Prostate gland (tissue), 2 donors: Measurements from ENCODE around the gene PIMREG. TPM values are rescaled to one million over a fixed set of nuclear protein-coding genes. Genes with fewer than 3 reads are reported as not detected.

ENCODE experiments used
- DNase-seq: peaks from one replicate; pipeline ENCODE4 v3.0.0-alpha.2; 2019; ENCODE audit warnings: low spot score
- H3K27ac ChIP-seq, 2 donors: fragments of 200-600 bp; sonication (generic); 2 replicates each; pipeline ENCODE4 v1.5.1; 2017 to 2019
- H3K27me3 ChIP-seq: fragments of 200-600 bp; sonication (generic); replicated peaks from 2 replicates; pipeline ENCODE4 v1.5.1; 2019; ENCODE audit not compliant: insufficient read depth
- H3K36me3 ChIP-seq, 2 donors: fragments of 200-600 bp; sonication (generic); 1 replicate in 1 of 2; 2 replicates in 1 of 2; pipeline versions ENCODE4 v1.5.1 to v1.8.1; 2017 to 2019
- H3K4me1 ChIP-seq: fragments of 200-600 bp; sonication (generic); replicated peaks from 2 replicates; pipeline ENCODE4 v1.5.1; 2019
- H3K4me3 ChIP-seq, 2 donors: fragments of 200-600 bp; sonication (generic); 2 replicates each; pipeline ENCODE4 v1.5.1; 2017 to 2019
- H3K9me3 ChIP-seq: fragments of 200-600 bp; sonication (generic); 2 replicates; pipeline ENCODE4 v1.5.1; 2017
- CTCF ChIP-seq, 4 experiments: fragments of 200-600 bp in 2 of 4; fragments of 450-650 bp in 2 of 4; sonication (generic) in 2 of 4; IDR thresholded peaks; 1 replicate in 3 of 4; 2 replicates in 1 of 4; pipeline ENCODE4 v1.5.1; 2016 to 2019; ENCODE audit warnings: antibody characterized with exemption in 4 of 4, mild to moderate bottlenecking in 2 of 4, moderate library complexity in 2 of 4
- POLR2A ChIP-seq: fragments of 450-650 bp; IDR thresholded peaks from one replicate; pipeline ENCODE4 v1.6.1; 2016; ENCODE audit warnings: antibody characterized with exemption, mild to moderate bottlenecking
- POLR2AphosphoS5 ChIP-seq: sonication (generic); formaldehyde crosslinking; IDR thresholded peaks from one replicate; pipeline ENCODE4 v1.6.1; 2017; ENCODE audit warnings: antibody characterized with exemption
- WGBS: methylation state at CpG from one replicate; pipeline ENCODE4 v1.1.5; 2018; 5-methylcytosine and 5-hydroxymethylcytosine counted together
- intact Hi-C: fragments of 100-400 bp; cut with DNase I; formaldehyde crosslinking; loops from one replicate; pipeline ENCODE4 v1.14.2; 2022
- total RNA-seq, 2 donors: library from RNA; depleted of rRNA; stranded (reverse); fragments of >200 nt; gene quantifications; one replicate each; pipeline ENCODE4 v1.1.0, GENCODE V29; 2016

PIMREG gene
- total RNA-seq, 2 donors from 2014 or later, result 0.45 to 4.9 TPM

DNA sequence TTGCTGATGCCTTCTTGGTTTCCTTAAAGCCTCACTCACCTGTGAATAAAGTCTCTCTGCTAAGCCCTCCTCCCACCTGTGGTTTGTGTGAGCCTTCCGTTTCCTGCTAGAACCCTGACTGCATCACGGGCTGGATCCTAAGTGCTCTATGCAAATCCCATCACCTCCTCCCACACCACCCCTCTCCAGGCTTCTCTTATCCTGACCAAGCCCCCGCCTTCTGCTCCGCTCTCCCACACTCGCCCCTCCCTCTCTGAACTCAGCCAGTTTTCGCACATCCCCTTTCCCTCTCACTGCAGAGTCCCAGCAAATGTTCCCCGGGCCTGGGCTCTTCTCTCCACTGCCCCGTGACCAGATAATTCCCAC is 51.8 kb downstream of the PIMREG start:
- no peak for TF ChIP-seq POLR2A
- no peak for TF ChIP-seq POLR2AphosphoS5
- TF ChIP-seq CTCF (IDR thresholded peaks at IDR 0.05), result no peak
- intact Hi-C loops, result no loop called here
- Histone ChIP-seq H3K9me3 (no peaks in the 10 kb centered on the region), H3K27me3 (no peaks in the 10 kb centered on the region), H3K27ac (no peak overlapping the region), H3K4me1 (no peaks in the 10 kb centered on the region), H3K36me3 (no peaks in the 10 kb centered on the region), H3K4me3 (no peak overlapping the region)
- WGBS, result 39% methylated on average over 8 of the region's 8 CpGs
- no peak for DNase-seq

GRCh38 chr17:6496640-6497441 is 52.6 kb downstream of the PIMREG start:
- H3K4me3 ChIP-seq, result no peak overlapping the region
- TF ChIP-seq POLR2AphosphoS5, result no peak
- TF ChIP-seq POLR2A, result no peak
- no peak for TF ChIP-seq CTCF (IDR thresholded peaks at IDR 0.05)
- H3K27me3 ChIP-seq, result no peaks in the 10 kb centered on the region
- H3K9me3 ChIP-seq, result no peaks in the 10 kb centered on the region
- intact Hi-C loops, result no loop called here
- DNase-seq, result no peak
- WGBS, result 60% methylated on average over 15 of the region's 15 CpGs
- H3K27ac ChIP-seq, result no peak overlapping the region
- no peaks in the 10 kb centered on the region for H3K4me1 ChIP-seq
- H3K36me3 ChIP-seq, result no peaks in the 10 kb centered on the region

DNA sequence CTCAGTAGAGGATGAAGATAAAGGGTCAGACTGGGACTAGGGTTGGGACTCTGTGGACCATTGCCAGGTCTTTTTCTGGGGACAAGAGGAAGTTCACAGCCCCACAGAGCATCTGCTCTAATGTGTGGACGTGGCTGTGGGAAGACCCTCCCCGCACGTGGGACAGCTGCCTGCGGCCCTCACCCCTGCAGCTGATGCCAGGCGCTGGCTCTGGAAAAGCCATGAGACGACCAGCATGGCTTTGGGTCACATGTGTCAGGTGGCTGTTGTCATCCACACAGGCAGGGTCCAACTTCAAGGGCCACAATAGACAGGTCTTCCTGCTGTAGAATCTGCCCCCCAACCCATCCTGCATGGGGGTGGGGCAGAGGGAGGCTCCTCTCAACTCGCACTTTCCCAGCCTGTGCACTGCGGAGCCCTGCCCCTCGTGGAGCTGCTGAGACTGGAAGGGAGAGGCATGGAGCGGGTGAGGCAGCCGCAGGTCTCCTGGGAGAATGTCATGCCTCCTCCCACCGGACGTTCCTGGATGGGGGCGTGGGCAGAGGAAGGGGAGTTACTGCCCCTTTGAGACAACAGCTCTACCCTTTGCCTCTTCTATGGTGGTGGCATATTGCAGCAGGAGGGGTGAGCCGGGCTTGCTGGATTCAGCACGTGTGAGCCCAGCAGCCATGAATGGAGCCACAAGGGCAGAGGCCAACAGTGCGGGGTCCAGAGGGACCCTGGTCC is 53.4 kb downstream of the PIMREG start:
- DNase-seq, result no peak
- WGBS, result 74% methylated on average over 17 of the region's 17 CpGs
- Histone ChIP-seq H3K27ac (no peak overlapping the region), H3K36me3 (no peaks in the 10 kb centered on the region), H3K27me3 (no peaks in the 10 kb centered on the region), H3K9me3 (no peaks in the 10 kb centered on the region), H3K4me1 (no peaks in the 10 kb centered on the region), H3K4me3 (no peak overlapping the region)
- no peak for TF ChIP-seq POLR2A
- no peak for TF ChIP-seq CTCF (IDR thresholded peaks at IDR 0.05)
- TF ChIP-seq POLR2AphosphoS5, result no peak
- intact Hi-C loops, result no loop called here

DNA sequence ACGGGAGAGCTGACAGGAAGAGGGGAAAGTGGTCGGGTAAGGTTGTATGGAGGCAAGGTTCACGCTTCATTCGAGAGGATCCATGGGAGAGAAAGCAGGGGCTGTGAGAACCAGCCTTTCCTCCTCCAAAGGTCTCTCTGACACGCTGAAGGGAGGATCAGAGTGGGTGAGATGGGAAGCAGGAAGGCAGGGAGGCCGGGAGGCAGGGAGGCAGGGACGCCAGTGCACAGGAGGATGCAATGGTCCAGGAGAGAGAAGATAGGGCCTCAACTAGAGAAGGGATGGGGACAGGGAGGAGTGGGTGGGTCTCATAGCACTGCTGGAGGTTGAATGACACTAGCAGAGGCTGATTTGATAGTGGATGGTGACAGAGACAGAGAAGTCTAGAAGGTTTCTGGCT is 54.1 kb downstream of the PIMREG start:
- Histone ChIP-seq H3K27ac (no peak overlapping the region), H3K27me3 (no peaks in the 10 kb centered on the region), H3K4me1 (no peaks in the 10 kb centered on the region), H3K4me3 (no peak overlapping the region), H3K36me3 (no peaks in the 10 kb centered on the region), H3K9me3 (no peaks in the 10 kb centered on the region)
- 90% methylated on average over 7 of the region's 7 CpGs for WGBS
- no peak for TF ChIP-seq POLR2AphosphoS5
- intact Hi-C loops, result no loop called here
- DNase-seq, result no peak

DNA sequence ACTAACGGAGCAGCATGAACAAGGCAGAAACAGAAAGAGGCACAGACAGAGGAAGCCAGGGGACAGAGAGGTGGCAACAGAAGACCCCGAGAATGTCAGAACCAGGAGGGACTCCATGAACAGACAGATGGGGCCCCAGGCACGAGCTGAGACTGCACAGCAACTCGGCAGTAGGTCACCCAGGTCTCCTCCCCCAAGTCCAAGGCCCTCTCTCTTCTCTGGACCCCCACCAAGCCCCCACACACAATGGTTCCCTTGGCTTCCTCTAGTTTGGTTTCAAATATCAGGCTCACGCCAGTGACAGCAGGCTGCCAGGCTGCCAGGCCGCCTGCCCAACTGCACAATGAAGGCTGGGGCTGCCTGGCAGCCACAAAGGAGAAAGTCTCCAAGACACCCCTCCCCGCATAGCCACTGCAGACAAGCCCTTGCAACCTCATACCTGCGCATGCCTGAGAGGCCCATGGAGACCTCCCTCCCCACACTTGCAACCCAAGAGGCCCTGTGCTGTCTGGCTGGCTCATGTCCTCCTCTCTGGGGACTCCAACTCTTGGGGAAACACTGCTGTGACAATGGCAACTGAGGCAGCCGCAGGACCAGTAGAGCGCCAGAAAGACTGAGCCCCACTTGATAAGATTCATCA is 54.8 kb downstream of the PIMREG start:
- TF ChIP-seq POLR2AphosphoS5 (no peak), CTCF (IDR thresholded peaks at IDR 0.05) (no peak), POLR2A (no peak)
- no peaks in the 10 kb centered on the region for H3K36me3 ChIP-seq
- 62% methylated on average over 10 of the region's 10 CpGs for WGBS
- no peaks in the 10 kb centered on the region for H3K4me1 ChIP-seq
- H3K9me3 ChIP-seq, result no peaks in the 10 kb centered on the region
- DNase-seq, result no peak
- H3K27ac ChIP-seq, result no peak overlapping the region
- H3K4me3 ChIP-seq, result no peak overlapping the region
- intact Hi-C loops, result no loop called here
- no peaks in the 10 kb centered on the region for H3K27me3 ChIP-seq
